DOHH2 (cell line): ENCODE results near the gene ANAPC2.

Experiments used
- H3F3A ChIP-seq: fragments of 200-600 bp; sonication (generic), shearing (Covaris generic); 2 replicates; pipeline ENCODE4 v1.6.0; 2016; ENCODE audit warnings: antibody characterized with exemption, mild to moderate bottlenecking; ENCODE audit not compliant: control insufficient read depth, insufficient read depth
- H3K27ac ChIP-seq: fragments of 200-600 bp; sonication (generic); 2 replicates; pipeline ENCODE4 v1.5.1; 2014; ENCODE audit warnings: low read depth, mild to moderate bottlenecking, low read length, moderate library complexity
- H3K27me3 ChIP-seq: fragments of 200-600 bp; sonication (generic); 2 replicates; pipeline ENCODE4 v1.6.1; 2014; ENCODE audit warnings: mild to moderate bottlenecking, low read length, mixed read lengths; ENCODE audit not compliant: control insufficient read depth
- H3K36me3 ChIP-seq: fragments of 200-600 bp; sonication (generic); 2 replicates; pipeline ENCODE4 v1.6.1; 2014; ENCODE audit warnings: mild to moderate bottlenecking, low read length, moderate library complexity, mixed read lengths; ENCODE audit not compliant: control insufficient read depth
- H3K4me1 ChIP-seq: fragments of 200-600 bp; sonication (generic); 2 replicates; pipeline ENCODE4 v1.6.1; 2014; ENCODE audit warnings: mild to moderate bottlenecking, low read length, mixed read lengths; ENCODE audit not compliant: control insufficient read depth
- H3K4me2 ChIP-seq: fragments of 200-600 bp; sonication (generic); 2 replicates; pipeline ENCODE4 v1.6.0; 2014; ENCODE audit warnings: mild to moderate bottlenecking, low read length, moderate library complexity
- H3K4me3 ChIP-seq: fragments of 200-600 bp; sonication (generic); 2 replicates; pipeline ENCODE4 v1.5.1; 2014; ENCODE audit warnings: mild to moderate bottlenecking, low read length, mixed read lengths
- H3K79me2 ChIP-seq: fragments of 200-600 bp; sonication (generic); 2 replicates; pipeline ENCODE4 v1.6.1; 2014; ENCODE audit warnings: mild to moderate bottlenecking, low read length, mixed read lengths; ENCODE audit not compliant: control insufficient read depth
- H3K9me2 ChIP-seq: fragments of 200-600 bp; sonication (generic); replicated peaks from 2 replicates; pipeline ENCODE4 v1.6.1; 2014; ENCODE audit warnings: mild to moderate bottlenecking, low read length, mixed read lengths; ENCODE audit not compliant: control insufficient read depth
- H3K9me3 ChIP-seq: fragments of 200-600 bp; sonication (generic); 2 replicates; pipeline ENCODE4 v1.6.1; 2014; ENCODE audit warnings: antibody characterized with exemption, low read length, mixed read lengths; ENCODE audit not compliant: control insufficient read depth, insufficient read depth
- H4K20me1 ChIP-seq: fragments of 200-600 bp; sonication (generic); 2 replicates; pipeline ENCODE4 v1.6.0; 2014; ENCODE audit warnings: low read depth, mild to moderate bottlenecking, antibody characterized with exemption, low read length, moderate library complexity; ENCODE audit not compliant: control insufficient read depth, insufficient read depth
- CTCF ChIP-seq: fragments of 200-600 bp; sonication (generic); IDR thresholded peaks from one replicate; pipeline ENCODE4 v1.5.1; 2014; ENCODE audit warnings: antibody characterized with exemption, mild to moderate bottlenecking, low read depth, low read length; ENCODE audit not compliant: poor library complexity, severe bottlenecking
- EZH2phosphoT487 ChIP-seq: fragments of 200-600 bp; sonication (generic); IDR thresholded peaks from 2 replicates; pipeline ENCODE4 v1.6.1; 2017; ENCODE audit warnings: borderline replicate concordance, mild to moderate bottlenecking, antibody characterized with exemption, low read length, moderate library complexity, mixed read lengths

The ANAPC2 gene

DNA sequence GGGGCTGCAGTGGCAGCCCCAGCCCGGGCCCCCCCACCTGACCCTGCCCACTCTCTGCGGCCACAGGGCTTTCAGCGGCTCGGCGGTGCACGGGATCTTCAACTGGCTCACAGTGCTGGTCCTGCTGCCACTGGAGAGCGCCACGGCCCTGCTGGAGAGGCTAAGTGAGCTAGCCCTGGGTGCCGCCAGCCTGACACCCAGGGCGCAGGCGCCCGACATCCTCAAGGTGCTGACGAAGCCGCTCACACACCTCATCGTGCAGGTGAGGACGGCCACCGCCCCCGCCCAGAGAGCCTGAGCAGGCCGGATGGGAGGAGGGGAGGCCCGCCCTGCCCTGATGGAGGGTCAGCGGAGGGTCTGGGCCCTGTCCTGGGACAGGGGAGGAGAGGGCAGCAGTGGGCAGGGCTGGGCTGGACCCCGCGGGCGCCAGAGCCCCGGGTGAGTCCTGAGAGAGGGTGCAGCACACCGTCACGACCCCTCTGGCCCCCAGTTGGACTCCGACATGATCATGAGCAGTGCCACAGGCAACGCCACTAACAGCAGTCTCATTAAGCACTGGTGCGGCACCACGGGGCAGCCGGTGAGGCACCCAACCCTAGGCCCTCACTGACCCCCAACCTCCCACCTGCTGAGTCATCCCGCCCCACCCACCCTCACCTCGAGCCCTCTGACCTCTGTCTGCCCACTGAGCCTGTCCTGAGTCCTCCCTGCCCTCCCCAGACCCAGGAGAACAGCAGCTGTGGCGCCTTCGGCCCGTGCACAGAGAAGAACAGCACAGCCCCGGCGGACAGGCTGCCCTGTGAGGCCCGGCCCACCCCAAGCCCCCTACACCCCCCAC is 45.0 kb upstream of the ANAPC2 start:
- Histone ChIP-seq H3K4me3 (no peak overlapping the region), H4K20me1 (no peaks in the 10 kb centered on the region), H3K4me2 (no peak overlapping the region), H3K9me3 (no peaks in the 10 kb centered on the region), H3K27ac (no peak overlapping the region), H3K36me3 (no peaks in the 10 kb centered on the region), H3K4me1 (peaks cover 44% of the 10 kb centered on the region), H3K9me2 (no peaks in the 10 kb centered on the region), H3K27me3 (peaks cover 13% of the 10 kb centered on the region), H3K79me2 (peaks cover 15% of the 10 kb centered on the region), H3F3A (no peaks in the 10 kb centered on the region)
- no peak for TF ChIP-seq CTCF
- TF ChIP-seq EZH2phosphoT487: no peak

GRCh38 chr9:137232510-137232909 is 44.1 kb upstream of the ANAPC2 start:
- TF ChIP-seq CTCF: no peak
- TF ChIP-seq EZH2phosphoT487: no peak
- no peak overlapping the region for H3K27ac ChIP-seq
- H3K9me3 ChIP-seq: no peaks in the 10 kb centered on the region
- no peaks in the 10 kb centered on the region for H4K20me1 ChIP-seq
- H3K4me2 ChIP-seq: no peak overlapping the region
- peaks cover 37% of the 10 kb centered on the region for H3K4me1 ChIP-seq
- peaks cover 13% of the 10 kb centered on the region for H3K27me3 ChIP-seq
- peaks cover 7% of the 10 kb centered on the region for H3K79me2 ChIP-seq
- H3K9me2 ChIP-seq: no peaks in the 10 kb centered on the region
- no peaks in the 10 kb centered on the region for H3F3A ChIP-seq
- no peak overlapping the region for H3K4me3 ChIP-seq
- no peaks in the 10 kb centered on the region for H3K36me3 ChIP-seq

DNA sequence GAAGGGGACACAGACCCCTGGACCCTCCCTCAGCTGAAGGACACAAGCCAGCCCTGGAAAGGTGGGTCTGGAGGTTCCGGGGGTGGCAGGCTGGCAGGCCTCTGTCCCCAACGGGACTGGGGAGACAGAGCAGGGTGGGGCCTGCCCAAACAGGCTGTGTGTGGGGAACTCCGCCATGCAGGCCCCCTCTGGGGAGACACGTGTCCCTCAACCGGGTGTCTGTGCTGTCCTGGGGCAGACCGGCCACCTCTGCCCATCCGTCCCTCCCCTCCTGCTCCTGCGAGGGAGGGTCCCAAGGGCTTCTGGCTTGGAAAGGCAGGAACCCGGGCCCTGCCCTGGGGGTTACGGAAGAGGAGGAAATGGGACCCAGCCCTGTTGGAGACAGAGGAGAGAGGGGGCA is 43.7 kb upstream of the ANAPC2 start:
- H3K4me3 ChIP-seq: no peak overlapping the region
- H3K27ac ChIP-seq: no peak overlapping the region
- H3K9me2 ChIP-seq: no peaks in the 10 kb centered on the region
- peaks cover 3% of the 10 kb centered on the region for H3K79me2 ChIP-seq
- peaks cover 37% of the 10 kb centered on the region for H3K4me1 ChIP-seq
- H3F3A ChIP-seq: no peaks in the 10 kb centered on the region
- no peaks in the 10 kb centered on the region for H3K9me3 ChIP-seq
- H3K4me2 ChIP-seq: no peak overlapping the region
- no peaks in the 10 kb centered on the region for H4K20me1 ChIP-seq
- H3K36me3 ChIP-seq: no peaks in the 10 kb centered on the region
- peaks cover 13% of the 10 kb centered on the region for H3K27me3 ChIP-seq
- TF ChIP-seq EZH2phosphoT487 (no peak), CTCF (no peak)
